Panc1 (cell line): ENCODE data around the gene PLEKHF1.
A peak's percentile ranks its signal among the peaks of the same experiment; 100 is the strongest.

Experiments
- POLR2AphosphoS5 ChIP-seq: IDR thresholded peaks from 2 replicates; pipeline ENCODE4 v1.6.1; 2012; ENCODE audit warnings: mild to moderate bottlenecking, low read depth, low read length, moderate library complexity
- REST ChIP-seq, 2 experiments: IDR thresholded peaks; 2 replicates each; pipeline ENCODE4 v1.6.1; 2011 to 2012; ENCODE audit warnings: low read depth in 2 of 2, control low read depth in 1 of 2, low read length in 1 of 2, mild to moderate bottlenecking in 1 of 2, moderate library complexity in 1 of 2; ENCODE audit not compliant: insufficient read depth in 1 of 2
- TCF7L2 ChIP-seq: IDR thresholded peaks from 2 replicates; pipeline ENCODE4 v1.6.1; 2011; ENCODE audit warnings: mild to moderate bottlenecking, low read depth, low read length, inconsistent platforms
- TF ChIP-seq, protein P1 (sequence below): fragments of 450-650 bp; IDR thresholded peaks from 2 replicates; pipeline ENCODE4 v1.5.1; 2017; ENCODE audit warnings: mild to moderate bottlenecking

DNA sequence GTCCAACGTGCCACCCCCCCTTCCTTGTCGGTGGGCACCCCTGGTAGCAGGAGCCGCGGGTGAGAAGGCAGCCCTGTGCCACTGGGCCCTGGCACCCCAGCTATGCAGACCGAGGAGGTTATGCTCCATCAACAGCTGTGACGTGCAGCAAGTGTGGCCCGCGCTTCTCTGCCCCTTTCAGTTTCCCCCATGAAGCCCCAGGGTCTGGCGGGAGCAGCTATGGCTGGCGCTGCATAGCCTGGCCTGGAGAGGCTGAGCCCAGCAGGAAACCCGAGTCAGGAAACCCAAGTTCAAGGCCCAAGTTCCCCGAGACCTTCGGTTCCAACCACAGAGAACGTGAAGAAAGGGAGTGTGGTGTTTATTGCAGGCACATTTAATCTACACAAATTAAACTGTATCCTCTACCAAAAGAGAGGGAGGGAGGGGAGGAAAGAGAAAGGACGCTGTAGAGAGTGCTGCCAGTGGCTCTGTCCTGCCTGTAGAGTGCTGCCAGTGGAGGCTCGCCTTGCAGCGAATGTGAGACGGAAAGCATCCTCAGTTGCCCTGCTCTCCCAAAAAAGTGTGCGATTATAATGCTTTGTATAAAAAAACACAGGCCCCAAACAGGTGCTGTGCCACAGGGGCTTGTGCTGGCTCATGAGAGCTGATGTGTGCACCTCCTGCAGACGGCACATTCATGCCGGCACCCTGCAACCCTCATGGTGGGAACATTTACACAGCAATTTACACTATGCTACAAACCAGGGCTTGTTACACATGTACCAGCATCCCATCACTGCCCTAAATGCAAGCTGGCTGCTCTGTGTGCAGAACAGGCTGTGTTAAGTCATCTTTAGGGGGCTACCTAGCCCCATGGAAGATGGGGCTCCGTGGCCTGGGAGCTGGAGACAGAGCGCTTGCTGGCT, 42.8 kb upstream of the PLEKHF1 start:
- TF ChIP-seq POLR2AphosphoS5 (no peak), REST (IDR thresholded peaks at IDR 0.05; ENCODE audit: insufficient read depth in 1 of 2, low read depth in 2 of 2, low read length in 1 of 2) (peak; percentile 59 to 62; a peak in 2 of 4 replicates), TCF7L2 (no peak)
- TF ChIP-seq, protein P1, sequence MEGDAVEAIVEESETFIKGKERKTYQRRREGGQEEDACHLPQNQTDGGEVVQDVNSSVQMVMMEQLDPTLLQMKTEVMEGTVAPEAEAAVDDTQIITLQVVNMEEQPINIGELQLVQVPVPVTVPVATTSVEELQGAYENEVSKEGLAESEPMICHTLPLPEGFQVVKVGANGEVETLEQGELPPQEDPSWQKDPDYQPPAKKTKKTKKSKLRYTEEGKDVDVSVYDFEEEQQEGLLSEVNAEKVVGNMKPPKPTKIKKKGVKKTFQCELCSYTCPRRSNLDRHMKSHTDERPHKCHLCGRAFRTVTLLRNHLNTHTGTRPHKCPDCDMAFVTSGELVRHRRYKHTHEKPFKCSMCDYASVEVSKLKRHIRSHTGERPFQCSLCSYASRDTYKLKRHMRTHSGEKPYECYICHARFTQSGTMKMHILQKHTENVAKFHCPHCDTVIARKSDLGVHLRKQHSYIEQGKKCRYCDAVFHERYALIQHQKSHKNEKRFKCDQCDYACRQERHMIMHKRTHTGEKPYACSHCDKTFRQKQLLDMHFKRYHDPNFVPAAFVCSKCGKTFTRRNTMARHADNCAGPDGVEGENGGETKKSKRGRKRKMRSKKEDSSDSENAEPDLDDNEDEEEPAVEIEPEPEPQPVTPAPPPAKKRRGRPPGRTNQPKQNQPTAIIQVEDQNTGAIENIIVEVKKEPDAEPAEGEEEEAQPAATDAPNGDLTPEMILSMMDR, result no peak
